ENCODE data around the gene VCL. TPM values are rescaled to one million over a fixed set of nuclear protein-coding genes. Genes with fewer than 3 reads are reported as not detected.

The VCL gene
- polyA plus RNA-seq, 1 donor from 2014 or later: 11.2 TPM

- H2AFZ ChIP-seq (ENCODE audit: low read depth, low read length): no peak overlapping the region
- no peaks in the 10 kb centered on the region for H3K9me3 ChIP-seq (ENCODE audit: low read length)
- H3K4me3 ChIP-seq (ENCODE audit: low read length): no peak overlapping the region
- H3F3A ChIP-seq (ENCODE audit: insufficient read depth, low read length, poor library complexity, severe bottlenecking): no peaks in the 10 kb centered on the region
- no peaks in the 10 kb centered on the region for H4K20me1 ChIP-seq (ENCODE audit: insufficient read depth)
- no peak for TF ChIP-seq MXI1 (conservative IDR thresholded peaks at IDR 0.05; ENCODE audit: poor library complexity, severe bottlenecking)
- no peak for TF ChIP-seq EP300 (conservative IDR thresholded peaks at IDR 0.05; ENCODE audit: poor library complexity, severe bottlenecking)
- TF ChIP-seq REST (IDR thresholded peaks at IDR 0.05; ENCODE audit: borderline replicate concordance): no peak
- no peak for TF ChIP-seq TAF1 (IDR thresholded peaks at IDR 0.05; ENCODE audit: low read depth)
- no peak overlapping the region for H3K27ac ChIP-seq (ENCODE audit: low read length)
- H3K79me2 ChIP-seq (replicated peaks; ENCODE audit: insufficient read depth, low read length): no peaks in the 10 kb centered on the region
- peaks cover 4% of the 10 kb centered on the region for H3K36me3 ChIP-seq (ENCODE audit: insufficient read depth, low read length)
- H3K9me2 ChIP-seq (ENCODE audit: insufficient read depth, low read length): no peaks in the 10 kb centered on the region
- H3K27me3 ChIP-seq (ENCODE audit: insufficient read depth, low read depth, low read length): no peaks in the 10 kb centered on the region
- no peak overlapping the region for H3K4me2 ChIP-seq (ENCODE audit: low read length)
- no peak overlapping the region for H3K9ac ChIP-seq (ENCODE audit: low read length)
Measured at GRCh38 chr10:74093530-74094164, 95.7 kb downstream of the VCL start.

DNA sequence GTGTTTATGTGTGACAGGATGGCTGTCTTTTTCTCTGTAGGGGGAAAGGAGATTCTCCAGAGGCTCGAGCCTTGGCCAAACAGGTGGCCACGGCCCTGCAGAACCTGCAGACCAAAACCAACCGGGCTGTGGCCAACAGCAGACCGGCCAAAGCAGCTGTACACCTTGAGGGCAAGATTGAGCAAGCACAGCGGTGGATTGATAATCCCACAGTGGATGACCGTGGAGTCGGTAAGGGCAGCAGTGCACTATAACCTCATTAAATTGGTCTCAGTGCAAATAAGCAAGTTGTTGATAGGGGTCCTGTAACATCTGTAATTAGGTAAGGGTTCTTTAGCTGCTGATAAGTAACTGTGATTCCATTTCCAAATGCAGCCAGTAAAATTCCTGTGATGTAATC, 96.3 kb downstream of the VCL start:
- Histone ChIP-seq H3K9ac (ENCODE audit: low read length) (no peak overlapping the region), H3K27ac (ENCODE audit: low read length) (no peak overlapping the region), H2AFZ (ENCODE audit: low read depth, low read length) (no peak overlapping the region), H3K4me2 (ENCODE audit: low read length) (no peak overlapping the region), H3K9me3 (ENCODE audit: low read length) (no peaks in the 10 kb centered on the region), H3K9me2 (ENCODE audit: insufficient read depth, low read length) (no peaks in the 10 kb centered on the region), H3K27me3 (ENCODE audit: insufficient read depth, low read depth, low read length) (no peaks in the 10 kb centered on the region), H4K20me1 (ENCODE audit: insufficient read depth) (no peaks in the 10 kb centered on the region), H3K4me3 (ENCODE audit: low read length) (no peak overlapping the region), H3F3A (ENCODE audit: insufficient read depth, low read length, poor library complexity, severe bottlenecking) (no peaks in the 10 kb centered on the region), H3K79me2 (replicated peaks; ENCODE audit: insufficient read depth, low read length) (no peaks in the 10 kb centered on the region), H3K36me3 (ENCODE audit: insufficient read depth, low read length) (peaks cover 4% of the 10 kb centered on the region)
- TF ChIP-seq TAF1 (IDR thresholded peaks at IDR 0.05; ENCODE audit: low read depth) (no peak), SMC3 (conservative IDR thresholded peaks at IDR 0.05; ENCODE audit: poor library complexity) (no peak), MXI1 (conservative IDR thresholded peaks at IDR 0.05; ENCODE audit: poor library complexity, severe bottlenecking) (no peak), CTCF (IDR thresholded peaks at IDR 0.05; ENCODE audit: poor library complexity, severe bottlenecking) (no peak), RAD21 (conservative IDR thresholded peaks at IDR 0.05) (no peak), REST (IDR thresholded peaks at IDR 0.05; ENCODE audit: borderline replicate concordance) (no peak), POLR2AphosphoS5 (IDR thresholded peaks at IDR 0.05) (no peak), EP300 (conservative IDR thresholded peaks at IDR 0.05; ENCODE audit: poor library complexity, severe bottlenecking) (no peak), EZH2 (IDR thresholded peaks at IDR 0.05; ENCODE audit: borderline replicate concordance, insufficient read depth, low read length, poor library complexity, severe bottlenecking) (no peak)
